ENCODE data around the gene NUCKS1. TPM values are rescaled to one million over a fixed set of nuclear protein-coding genes. Genes with fewer than 3 reads are reported as not detected.

Gene NUCKS1
- total RNA-seq, 1 experiment from 2014 or later: 401 TPM

DNA sequence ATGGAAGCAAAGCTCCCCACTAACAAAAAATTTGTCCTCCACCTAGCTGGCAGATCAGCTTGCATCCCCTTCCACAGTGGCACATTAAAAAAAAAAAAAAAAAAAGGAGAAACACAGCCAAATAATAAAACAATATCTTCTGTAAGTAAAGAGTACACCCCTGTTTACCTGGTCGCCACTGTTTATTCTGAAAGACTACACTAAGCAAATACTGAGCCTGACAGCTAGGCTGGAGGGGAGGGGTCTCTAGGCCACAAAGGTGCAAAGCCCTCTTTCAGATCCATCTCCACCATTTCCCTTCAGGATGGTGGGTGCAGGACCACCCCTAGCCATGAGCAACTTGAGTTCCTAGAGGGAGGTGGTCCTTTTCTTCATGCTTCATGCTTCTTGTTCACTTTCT, 46.9 kb downstream of the NUCKS1 start:
- ATAC-seq: no peak

More for the DNA sequence above, 46.9 kb downstream of the NUCKS1 start:
- H3K27ac Mint-ChIP-seq: peak overlapping the region; percentile 4; the same call in 1 of the 2 replicates
- TF ChIP-seq ZBTB43 (CRISPR knock-in tag; IDR thresholded peaks at IDR 0.05): no peak
- TF ChIP-seq HMGXB4 (CRISPR knock-in tag; IDR thresholded peaks at IDR 0.05): no peak
- TF ChIP-seq E2F1 (CRISPR knock-in tag; IDR thresholded peaks at IDR 0.05): no peak
- TF ChIP-seq AR (CRISPR knock-in tag; IDR thresholded peaks at IDR 0.05): no peak
- TF ChIP-seq ZNF423 (CRISPR knock-in tag; IDR thresholded peaks at IDR 0.05): no peak
- TF ChIP-seq NFE2L1 (CRISPR knock-in tag; IDR thresholded peaks at IDR 0.05): no peak
- TF ChIP-seq, protein P1, sequence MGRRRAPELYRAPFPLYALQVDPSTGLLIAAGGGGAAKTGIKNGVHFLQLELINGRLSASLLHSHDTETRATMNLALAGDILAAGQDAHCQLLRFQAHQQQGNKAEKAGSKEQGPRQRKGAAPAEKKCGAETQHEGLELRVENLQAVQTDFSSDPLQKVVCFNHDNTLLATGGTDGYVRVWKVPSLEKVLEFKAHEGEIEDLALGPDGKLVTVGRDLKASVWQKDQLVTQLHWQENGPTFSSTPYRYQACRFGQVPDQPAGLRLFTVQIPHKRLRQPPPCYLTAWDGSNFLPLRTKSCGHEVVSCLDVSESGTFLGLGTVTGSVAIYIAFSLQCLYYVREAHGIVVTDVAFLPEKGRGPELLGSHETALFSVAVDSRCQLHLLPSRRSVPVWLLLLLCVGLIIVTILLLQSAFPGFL (CRISPR knock-in tag; IDR thresholded peaks at IDR 0.05; ENCODE audit: borderline replicate concordance): no peak
- no peak for TF ChIP-seq FOXP1 (CRISPR knock-in tag; IDR thresholded peaks at IDR 0.05; ENCODE audit: borderline replicate concordance)
- no peak for TF ChIP-seq KAT7 (CRISPR knock-in tag; IDR thresholded peaks at IDR 0.05; ENCODE audit: borderline replicate concordance)
- TF ChIP-seq, protein P2, sequence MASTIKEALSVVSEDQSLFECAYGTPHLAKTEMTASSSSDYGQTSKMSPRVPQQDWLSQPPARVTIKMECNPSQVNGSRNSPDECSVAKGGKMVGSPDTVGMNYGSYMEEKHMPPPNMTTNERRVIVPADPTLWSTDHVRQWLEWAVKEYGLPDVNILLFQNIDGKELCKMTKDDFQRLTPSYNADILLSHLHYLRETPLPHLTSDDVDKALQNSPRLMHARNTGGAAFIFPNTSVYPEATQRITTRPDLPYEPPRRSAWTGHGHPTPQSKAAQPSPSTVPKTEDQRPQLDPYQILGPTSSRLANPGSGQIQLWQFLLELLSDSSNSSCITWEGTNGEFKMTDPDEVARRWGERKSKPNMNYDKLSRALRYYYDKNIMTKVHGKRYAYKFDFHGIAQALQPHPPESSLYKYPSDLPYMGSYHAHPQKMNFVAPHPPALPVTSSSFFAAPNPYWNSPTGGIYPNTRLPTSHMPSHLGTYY (CRISPR knock-in tag; IDR thresholded peaks at IDR 0.05): no peak
- TF ChIP-seq SMAD4 (CRISPR knock-in tag; IDR thresholded peaks at IDR 0.05): no peak
- TF ChIP-seq ZNF425 (CRISPR knock-in tag; conservative IDR thresholded peaks at IDR 0.05): no peak
- TF ChIP-seq MAX (CRISPR knock-in tag; IDR thresholded peaks at IDR 0.05): no peak
- no peak for TF ChIP-seq NR2C2 (CRISPR knock-in tag; IDR thresholded peaks at IDR 0.05)
- no peaks in the 10 kb centered on the region for H3K9me3 Mint-ChIP-seq
- no peaks in the 10 kb centered on the region for H3K27me3 Mint-ChIP-seq (ENCODE audit: low read depth)
- peaks cover 17% of the 10 kb centered on the region for H3K4me1 Mint-ChIP-seq
- H3K4me3 Mint-ChIP-seq: no peak overlapping the region
- no peak for DNase-seq (ENCODE audit: low spot score)
- H3K36me3 Mint-ChIP-seq: no peaks in the 10 kb centered on the region; the same call in 1 of the 2 replicates
- POLR2A ChIA-PET: interaction anchor here (0.7 kb wide), 1 partner anchor 44 kb away, joined by 3 read pairs; no protein-coding TSS in a partner anchor
- CTCF ChIA-PET: interaction anchor here (0.7 to 4.3 kb wide), 7 partner anchors 12 to 159 kb away, joined by 3 to 73 read pairs (median 3); no protein-coding TSS in a partner anchor
